Measurements from ENCODE around the gene IAH1. TPM values are rescaled to one million over a fixed set of nuclear protein-coding genes. Genes with fewer than 3 reads are reported as not detected.

The IAH1 gene
- total and polyA plus RNA-seq, 12 donors: 61.9 to 203 (median 84.5) TPM

DNA sequence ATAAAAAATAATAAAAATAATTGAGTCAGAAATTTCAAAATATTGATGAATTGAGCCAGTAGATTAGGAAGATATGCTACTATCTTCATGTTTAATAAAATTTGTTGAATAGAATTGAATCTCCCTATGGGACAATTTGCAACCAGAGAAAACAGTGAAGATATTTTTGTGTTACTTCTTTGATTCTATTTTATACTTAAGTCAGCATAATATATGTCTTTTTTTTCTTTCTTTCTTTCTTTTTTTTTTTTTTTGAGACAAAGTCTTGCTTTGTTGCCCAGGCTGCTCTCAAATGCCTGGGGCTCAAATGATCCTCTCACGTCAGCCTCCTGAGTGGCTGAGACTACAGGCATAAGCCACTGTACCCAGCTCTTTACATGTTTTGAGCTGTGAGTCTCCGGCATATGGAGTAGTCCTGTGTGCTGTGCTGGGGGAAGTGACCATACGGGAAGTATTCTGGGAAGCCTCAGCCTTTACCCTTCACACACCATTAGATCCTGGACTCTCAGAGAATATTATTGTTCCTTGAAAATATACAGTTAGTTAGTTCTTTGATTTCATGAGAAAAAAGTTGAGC lies 13.8 kb upstream of the IAH1 start:
- Histone ChIP-seq H3K4me3 (no peak overlapping the region), H3K4me1 (replicated peaks in 1 of 2) (no peaks in the 10 kb centered on the region), H3K27ac (no peak overlapping the region), H3K9me3 (replicated peaks in 1 of 3) (no peaks in the 10 kb centered on the region), H3K27me3 (no peaks in the 10 kb centered on the region), H3K36me3 (replicated peaks in 1 of 2) (peaks cover 0 to 22% of the 10 kb centered on the region in 2 donors)
- intact Hi-C loops (cut with DNase I): no loop called here
- DNase-seq: no peak
- 88 to 96% (median 90%) methylated on average over 3 of the region's 3 CpGs for WGBS, 4 donors
- no peak for TF ChIP-seq POLR2A (IDR thresholded peaks at IDR 0.05)
- TF ChIP-seq, protein P1, sequence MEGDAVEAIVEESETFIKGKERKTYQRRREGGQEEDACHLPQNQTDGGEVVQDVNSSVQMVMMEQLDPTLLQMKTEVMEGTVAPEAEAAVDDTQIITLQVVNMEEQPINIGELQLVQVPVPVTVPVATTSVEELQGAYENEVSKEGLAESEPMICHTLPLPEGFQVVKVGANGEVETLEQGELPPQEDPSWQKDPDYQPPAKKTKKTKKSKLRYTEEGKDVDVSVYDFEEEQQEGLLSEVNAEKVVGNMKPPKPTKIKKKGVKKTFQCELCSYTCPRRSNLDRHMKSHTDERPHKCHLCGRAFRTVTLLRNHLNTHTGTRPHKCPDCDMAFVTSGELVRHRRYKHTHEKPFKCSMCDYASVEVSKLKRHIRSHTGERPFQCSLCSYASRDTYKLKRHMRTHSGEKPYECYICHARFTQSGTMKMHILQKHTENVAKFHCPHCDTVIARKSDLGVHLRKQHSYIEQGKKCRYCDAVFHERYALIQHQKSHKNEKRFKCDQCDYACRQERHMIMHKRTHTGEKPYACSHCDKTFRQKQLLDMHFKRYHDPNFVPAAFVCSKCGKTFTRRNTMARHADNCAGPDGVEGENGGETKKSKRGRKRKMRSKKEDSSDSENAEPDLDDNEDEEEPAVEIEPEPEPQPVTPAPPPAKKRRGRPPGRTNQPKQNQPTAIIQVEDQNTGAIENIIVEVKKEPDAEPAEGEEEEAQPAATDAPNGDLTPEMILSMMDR (IDR thresholded peaks at IDR 0.05): no peak

DNA sequence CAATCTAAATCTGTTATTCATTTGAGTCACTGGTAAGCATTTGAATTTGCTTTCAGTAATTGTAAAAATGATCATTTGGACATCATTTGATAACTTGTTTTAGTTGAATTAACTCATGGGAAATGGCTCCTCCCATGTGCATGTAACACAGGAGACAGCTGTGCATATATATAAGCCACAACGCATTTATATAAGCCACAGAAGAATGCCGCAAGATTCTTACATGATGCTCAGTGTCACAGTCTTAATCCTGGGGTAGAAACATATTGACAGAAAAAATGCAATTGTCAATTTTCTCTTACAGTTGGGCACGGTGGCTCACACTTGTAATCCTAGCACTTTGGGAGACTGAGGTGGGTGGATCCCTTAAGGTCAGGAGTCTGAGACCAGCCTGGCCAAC lies 13.3 kb upstream of the IAH1 start:
- Histone ChIP-seq H3K27ac (no peak overlapping the region), H3K4me1 (replicated peaks in 1 of 2) (no peaks in the 10 kb centered on the region), H3K9me3 (replicated peaks in 1 of 3) (no peaks in the 10 kb centered on the region), H3K36me3 (replicated peaks in 1 of 2) (peaks cover 0 to 22% of the 10 kb centered on the region in 2 donors), H3K4me3 (no peak overlapping the region), H3K27me3 (no peaks in the 10 kb centered on the region)
- no peak for DNase-seq
- 89 to 97% (median 93%) methylated on average over 3 of the region's 3 CpGs for WGBS, 4 donors
- intact Hi-C loops (cut with DNase I): no loop called here
- TF ChIP-seq POLR2A (IDR thresholded peaks at IDR 0.05): no peak

DNA sequence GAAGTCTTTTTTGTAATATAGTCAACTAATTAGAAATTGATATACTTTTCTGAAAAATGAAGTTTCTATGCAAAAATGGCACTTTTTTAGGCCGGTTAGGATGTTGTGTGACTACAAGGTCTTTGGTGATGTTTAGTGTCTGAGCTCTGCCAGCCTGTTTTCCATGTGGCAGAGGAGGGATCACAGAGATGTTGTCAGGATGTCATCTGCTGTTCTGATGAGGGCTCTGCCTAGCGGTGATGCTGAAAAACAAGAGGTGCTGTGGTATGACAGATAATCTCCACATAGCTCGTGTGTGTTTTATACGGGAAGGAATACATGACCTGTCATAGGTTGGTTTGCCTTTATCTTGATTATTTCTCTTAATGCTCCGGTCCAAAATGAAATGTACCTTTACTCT lies 12.0 kb upstream of the IAH1 start:
- H3K4me1 ChIP-seq (replicated peaks in 1 of 2): peaks cover 0 to 2% of the 10 kb centered on the region in 2 donors
- intact Hi-C loops (cut with DNase I): no loop called here
- H3K36me3 ChIP-seq (replicated peaks in 1 of 2): peaks cover 0 to 21% of the 10 kb centered on the region in 2 donors
- H3K9me3 ChIP-seq (replicated peaks in 1 of 3): no peaks in the 10 kb centered on the region
- H3K27me3 ChIP-seq: no peaks in the 10 kb centered on the region
- WGBS, 4 donors: 72 to 91% (median 90%) methylated on average over 5 of the region's 5 CpGs
- H3K4me3 ChIP-seq: no peak overlapping the region
- no peak for TF ChIP-seq POLR2A (IDR thresholded peaks at IDR 0.05)
- TF ChIP-seq, protein P1 (IDR thresholded peaks at IDR 0.05): no peak
- no peak for DNase-seq
- H3K27ac ChIP-seq: no peak overlapping the region

DNA sequence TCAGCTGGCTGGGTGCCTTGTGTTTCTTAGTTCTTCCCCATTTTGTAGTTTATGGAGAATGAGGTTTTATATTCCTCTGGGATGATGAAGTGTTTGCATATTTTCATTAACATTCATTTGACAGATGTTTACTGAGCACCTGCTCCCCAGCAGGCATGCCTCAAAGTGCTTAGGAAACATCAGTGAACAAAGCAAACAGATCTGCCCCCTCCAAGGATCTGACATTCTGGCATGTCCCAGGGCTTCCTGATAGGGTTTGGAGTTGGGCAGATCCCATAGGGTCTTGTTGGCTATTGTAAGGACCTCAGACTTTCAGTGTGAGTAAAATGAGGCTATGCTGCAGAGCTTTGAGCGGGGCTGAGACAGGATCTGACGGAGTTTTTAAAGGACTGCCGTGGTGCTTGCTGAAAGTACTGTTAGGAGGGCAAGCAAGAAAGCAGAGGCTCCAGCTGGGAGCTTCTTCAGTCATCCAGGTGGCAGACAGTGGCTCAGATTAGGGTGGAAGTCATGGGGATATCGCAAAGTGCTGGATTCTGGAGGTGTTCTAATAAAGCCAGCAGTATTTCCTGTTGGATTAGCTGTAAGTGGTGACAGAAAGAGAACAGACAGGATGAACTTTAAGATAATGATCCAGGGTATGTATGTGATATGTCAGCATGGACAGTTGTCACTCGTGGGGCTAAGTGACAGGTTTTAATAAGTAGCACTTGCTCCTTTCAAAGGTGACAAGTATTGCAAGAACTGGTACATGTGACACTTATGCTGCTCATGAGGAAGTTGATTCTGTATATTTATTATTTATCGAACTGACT lies 11.3 kb upstream of the IAH1 start:
- Histone ChIP-seq H3K4me3 (no peak overlapping the region), H3K4me1 (replicated peaks in 1 of 2) (peaks cover 0 to 9% of the 10 kb centered on the region in 2 donors), H3K27me3 (no peaks in the 10 kb centered on the region), H3K36me3 (replicated peaks in 1 of 2) (peaks cover 0 to 15% of the 10 kb centered on the region in 2 donors), H3K27ac (no peak overlapping the region), H3K9me3 (replicated peaks in 1 of 3) (no peaks in the 10 kb centered on the region)
- no peak for TF ChIP-seq POLR2A (IDR thresholded peaks at IDR 0.05)
- TF ChIP-seq, protein P1 (IDR thresholded peaks at IDR 0.05): no peak
- intact Hi-C loops (cut with DNase I): no loop called here
- WGBS, 4 donors: 81 to 91% (median 89%) methylated on average over 6 of the region's 6 CpGs
- DNase-seq: no peak
